LNCaP clone FGC (cell line): ENCODE results near the gene PNRC2.

Experiments used
- DNase-seq: peaks from one replicate; pipeline ENCODE4 v3.0.0-alpha.2; 2011; ENCODE audit warnings: low read depth
- H3K4me3 ChIP-seq: 2 replicates; pipeline ENCODE4 v1.5.1; 2011; ENCODE audit warnings: mild to moderate bottlenecking, low read depth, low read length, control low read depth
- CTCF ChIP-seq: IDR thresholded peaks from 2 replicates; pipeline ENCODE4 v1.5.1; 2012; ENCODE audit warnings: mild to moderate bottlenecking; ENCODE audit not compliant: control insufficient read depth, insufficient read depth; ENCODE audit errors: extremely low read depth

PNRC2 gene

DNA sequence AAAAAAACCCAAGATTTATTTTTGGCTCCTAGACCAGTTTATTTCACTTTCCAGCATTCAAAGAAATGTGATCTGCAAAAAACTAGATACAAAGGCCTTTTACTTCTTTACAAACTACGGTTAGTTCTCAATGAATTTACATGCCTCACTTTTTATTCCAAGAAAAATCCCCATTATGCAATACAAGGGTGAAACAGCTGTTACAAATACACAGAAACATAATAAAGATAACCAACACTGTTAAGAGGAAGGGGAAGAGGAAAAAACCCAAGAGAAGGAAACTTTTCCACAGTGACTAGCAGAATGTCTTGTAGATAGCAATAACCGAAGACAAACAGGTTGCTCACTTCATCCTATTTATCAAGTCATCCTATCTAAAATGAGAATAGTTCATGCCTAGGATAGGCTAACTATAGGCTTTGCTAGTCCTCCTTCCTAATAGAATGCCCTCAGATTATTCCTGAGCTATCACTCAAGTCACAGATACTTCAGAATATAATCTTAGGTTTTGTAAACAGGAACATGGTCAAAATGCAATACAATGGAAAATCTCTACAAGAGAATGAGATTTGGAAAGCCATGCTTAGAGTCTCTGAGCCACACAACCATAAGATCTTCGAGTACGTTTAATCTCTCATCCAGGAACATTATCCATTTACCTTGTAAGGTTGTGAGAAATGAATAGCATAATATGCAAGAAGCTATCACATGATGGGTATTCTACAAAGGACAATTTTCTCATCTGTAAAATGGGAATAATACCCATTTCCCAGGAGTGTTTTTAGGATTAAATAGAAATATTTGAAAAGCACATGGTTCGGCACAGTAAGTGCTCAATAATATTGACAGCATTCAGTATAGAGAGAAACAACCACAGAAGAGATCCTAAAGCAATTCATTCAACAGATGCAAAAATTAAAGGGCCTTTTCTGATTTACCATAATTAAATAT is 5.4 kb downstream of the PNRC2 start:
- TF ChIP-seq CTCF = no peak
- no peak overlapping the region for H3K4me3 ChIP-seq
- no peak for DNase-seq

DNA sequence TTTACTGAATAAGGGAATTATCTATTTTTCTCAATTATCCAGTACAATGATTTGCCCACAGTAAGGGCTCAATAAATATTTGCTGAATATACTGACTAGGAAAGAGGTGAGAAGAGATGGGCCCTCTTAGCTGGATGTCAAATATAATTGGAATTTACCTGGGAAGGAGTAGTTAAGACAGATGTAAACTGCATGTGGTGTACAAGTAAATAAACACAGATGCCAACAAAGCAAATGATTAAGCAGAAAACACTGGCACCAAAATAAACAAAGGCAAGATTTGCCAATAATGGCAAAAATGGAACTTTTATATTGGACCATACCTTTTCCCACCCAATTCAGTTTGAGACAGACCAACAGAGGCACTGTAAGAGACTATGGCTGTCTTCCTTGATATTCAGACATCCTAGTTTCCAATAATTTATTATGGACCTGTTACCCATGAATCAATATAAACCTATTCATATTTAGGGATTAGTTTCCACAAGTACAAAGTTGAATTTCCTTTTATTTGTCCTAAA is 7.4 kb downstream of the PNRC2 start:
- TF ChIP-seq CTCF = no peak
- H3K4me3 ChIP-seq = no peak overlapping the region
- no peak for DNase-seq

DNA sequence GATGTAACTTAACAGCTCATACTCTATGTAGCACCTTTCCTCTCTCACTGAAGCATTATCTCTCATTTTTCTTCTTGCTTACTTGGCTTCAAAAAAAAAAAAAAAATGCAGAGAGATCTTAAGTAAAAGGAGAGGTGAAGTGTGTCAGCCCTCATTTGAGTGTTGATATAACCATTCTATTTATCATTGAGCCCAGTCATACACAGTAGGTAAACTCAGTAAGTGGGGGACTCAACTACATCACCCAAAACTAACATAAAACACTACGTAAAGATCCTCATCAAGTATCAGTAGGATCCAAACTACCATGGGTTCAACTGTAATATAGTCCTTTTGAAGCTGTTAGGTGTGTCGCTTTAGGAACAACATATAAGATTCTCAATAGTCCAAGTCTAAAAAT is 8.2 kb downstream of the PNRC2 start:
- DNase-seq = no peak
- no peak overlapping the region for H3K4me3 ChIP-seq
- TF ChIP-seq CTCF = no peak

DNA sequence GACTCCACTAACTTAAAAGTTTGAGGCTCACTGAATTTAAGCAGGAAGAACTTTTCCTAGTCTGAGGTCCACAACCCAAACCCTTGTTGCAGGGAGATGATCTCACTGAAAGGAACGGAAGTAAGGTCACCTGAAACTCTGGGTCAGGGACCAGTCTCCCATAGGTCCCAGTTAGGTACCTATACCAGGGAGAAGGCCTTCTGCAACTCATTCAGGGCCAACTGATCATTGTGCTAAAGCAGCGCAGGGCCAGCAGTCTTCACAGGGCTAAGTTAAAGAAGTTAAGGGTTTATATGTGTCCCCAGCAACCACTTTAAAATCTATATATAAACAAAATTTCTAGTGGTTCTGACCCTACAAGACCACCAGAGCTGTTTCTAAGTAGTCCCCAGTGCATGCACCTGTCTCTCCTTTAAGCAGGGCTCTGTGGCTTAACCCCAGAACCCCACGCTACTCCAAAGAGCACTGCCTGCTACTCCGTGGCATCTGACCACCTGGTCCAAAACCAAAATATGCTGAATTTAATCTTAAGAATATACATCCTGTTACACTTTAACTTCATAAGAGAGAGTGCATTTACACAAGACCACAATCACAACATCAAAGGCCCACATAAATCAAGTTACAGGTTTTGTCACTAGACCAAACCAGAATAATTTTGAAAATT is 17.7 kb downstream of the PNRC2 start:
- DNase-seq = no peak
- no peak overlapping the region for H3K4me3 ChIP-seq
- TF ChIP-seq CTCF = no peak

DNA sequence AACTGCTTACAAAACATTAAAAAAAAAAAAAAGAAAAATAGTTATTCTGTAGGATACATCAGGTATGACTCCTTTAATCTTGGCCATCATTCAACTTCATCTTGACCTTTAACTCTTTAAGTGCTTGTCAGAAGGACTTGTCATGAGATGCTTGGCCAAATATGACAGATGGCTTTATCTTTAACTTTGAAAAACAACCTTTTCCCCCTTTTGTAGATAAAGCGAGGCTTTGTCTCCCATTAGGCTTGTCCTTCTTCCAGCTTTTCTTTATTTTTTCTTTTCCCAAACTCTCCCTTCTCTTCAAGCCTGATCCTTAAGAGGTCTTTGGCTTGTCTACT is 18.2 kb downstream of the PNRC2 start:
- H3K4me3 ChIP-seq = no peak overlapping the region
- no peak for TF ChIP-seq CTCF
- DNase-seq = no peak

GRCh38 chr1:23978805-23979204 is 19.2 kb downstream of the PNRC2 start:
- peak overlapping the region; percentile 64 for H3K4me3 ChIP-seq
- TF ChIP-seq CTCF = no peak
- no peak for DNase-seq
